GM15510 (cell line): ENCODE measurements around the gene ASB17.

Experiments
- POLR2A ChIP-seq: IDR thresholded peaks from 3 replicates; pipeline ENCODE4 v1.6.1; 2011; ENCODE audit warnings: borderline replicate concordance; ENCODE audit not compliant: insufficient read length; ENCODE audit errors: extremely low read depth

The ASB17 gene, protein sequence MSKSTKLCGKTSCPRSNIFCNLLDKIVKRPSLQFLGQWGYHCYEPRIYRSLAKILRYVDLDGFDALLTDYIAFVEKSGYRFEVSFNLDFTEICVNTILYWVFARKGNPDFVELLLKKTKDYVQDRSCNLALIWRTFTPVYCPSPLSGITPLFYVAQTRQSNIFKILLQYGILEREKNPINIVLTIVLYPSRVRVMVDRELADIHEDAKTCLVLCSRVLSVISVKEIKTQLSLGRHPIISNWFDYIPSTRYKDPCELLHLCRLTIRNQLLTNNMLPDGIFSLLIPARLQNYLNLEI

DNA sequence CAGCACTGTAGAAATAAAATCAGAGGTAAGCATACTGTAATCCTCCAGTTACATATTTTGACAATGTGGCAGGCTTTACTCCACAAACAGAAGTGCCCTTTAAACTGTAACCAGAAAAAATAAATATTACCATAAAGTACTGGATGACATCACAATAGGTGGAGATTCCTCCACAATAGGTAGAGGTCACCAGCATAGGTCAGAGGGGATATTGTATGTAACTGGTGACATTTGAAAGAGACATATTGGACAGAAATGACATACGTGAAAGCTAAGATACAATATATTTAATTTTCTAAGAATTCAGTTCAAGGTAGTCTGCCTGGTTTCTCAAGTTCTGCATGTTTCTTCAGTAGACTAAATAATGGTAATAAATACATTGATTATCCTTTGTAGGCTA lies at the start of gene ASB17:
TSS of gene ASB17 (minus strand) at position 101 of the 400 bp plus-strand sequence. CDS start 113 bp downstream, outside the sequence.
- TF ChIP-seq POLR2A: no peak

DNA sequence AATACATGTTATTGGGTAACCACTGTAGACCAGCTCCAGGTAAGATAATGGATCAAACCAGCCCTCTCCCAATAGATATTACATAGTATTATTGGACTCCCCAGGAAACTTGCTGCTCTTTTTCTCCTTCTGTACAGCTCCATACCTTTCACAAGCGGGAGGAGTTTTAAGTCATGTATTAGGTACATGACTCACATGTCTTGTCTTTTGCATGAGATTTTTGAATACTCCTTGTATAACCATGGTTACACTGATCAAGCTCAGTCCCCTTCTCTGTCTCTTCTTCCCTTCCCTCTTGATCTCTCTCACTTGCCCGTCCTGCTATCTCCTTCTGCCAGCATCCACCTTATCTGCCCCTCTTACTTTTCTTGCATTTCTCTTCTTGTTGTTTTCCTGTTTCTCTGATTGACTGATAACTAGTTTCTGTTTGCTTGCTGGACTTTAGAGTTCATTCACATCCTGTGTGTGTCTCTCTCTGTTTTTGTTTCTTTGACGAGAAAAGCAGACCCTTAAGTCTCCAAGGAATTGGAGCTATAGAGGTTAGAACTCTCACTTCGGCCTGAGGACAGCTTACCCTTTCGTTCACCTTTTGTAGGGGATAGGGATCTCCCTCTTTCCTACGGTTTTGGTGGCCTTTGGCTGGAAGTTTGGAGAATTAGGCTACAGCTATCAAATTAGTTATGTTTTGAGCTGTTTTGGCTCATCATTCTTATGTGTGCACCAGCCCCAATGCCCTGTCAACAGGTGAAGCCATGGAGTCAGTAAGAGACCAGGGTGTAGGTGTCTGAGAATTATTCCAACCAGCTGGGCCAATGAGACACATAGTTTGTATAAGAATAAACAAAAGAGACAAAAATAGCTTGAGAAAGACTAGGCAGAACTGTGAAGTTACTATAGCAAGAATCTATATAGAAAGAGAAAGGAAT lies 49.0 kb upstream of the ASB17 start:
- TF ChIP-seq POLR2A: no peak

DNA sequence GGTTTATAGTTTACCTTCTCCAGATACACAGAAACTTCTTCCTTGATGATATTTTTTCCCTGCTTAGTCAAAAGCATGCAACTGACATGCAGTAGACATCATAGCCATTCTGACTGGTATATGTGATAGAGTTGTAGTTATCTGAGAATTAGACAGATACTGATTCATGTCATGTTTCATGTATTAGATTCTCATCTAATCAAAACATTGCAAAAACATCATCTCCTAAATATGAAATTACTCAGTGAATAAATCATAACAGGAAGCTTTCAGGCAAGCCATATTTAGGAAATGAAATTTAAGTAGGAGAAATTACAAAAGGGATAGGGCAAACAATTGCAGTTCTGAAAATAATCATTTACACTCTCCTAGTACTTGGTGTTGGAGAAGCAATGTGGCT lies 38.4 kb upstream of the ASB17 start:
- TF ChIP-seq POLR2A: no peak

DNA sequence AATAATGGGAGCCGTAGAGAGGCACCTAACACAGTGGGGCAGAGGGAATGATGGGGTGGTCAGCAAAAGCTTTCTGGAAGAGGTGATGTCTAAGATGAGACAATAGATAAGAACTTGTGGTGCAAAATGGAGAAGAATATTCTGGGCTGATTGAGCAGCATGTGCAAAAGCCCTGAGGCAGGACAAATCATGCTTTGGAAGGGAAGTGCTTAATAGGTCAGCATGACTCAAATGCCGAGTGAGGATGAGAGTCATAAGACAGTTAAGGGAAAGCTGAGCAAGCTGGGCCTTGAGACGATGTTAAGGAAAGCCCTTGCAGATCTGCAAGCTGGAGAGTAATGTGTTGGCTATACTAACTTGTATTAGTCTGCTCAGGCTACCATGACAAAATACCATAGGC lies 37.3 kb upstream of the ASB17 start:
- TF ChIP-seq POLR2A: no peak

DNA sequence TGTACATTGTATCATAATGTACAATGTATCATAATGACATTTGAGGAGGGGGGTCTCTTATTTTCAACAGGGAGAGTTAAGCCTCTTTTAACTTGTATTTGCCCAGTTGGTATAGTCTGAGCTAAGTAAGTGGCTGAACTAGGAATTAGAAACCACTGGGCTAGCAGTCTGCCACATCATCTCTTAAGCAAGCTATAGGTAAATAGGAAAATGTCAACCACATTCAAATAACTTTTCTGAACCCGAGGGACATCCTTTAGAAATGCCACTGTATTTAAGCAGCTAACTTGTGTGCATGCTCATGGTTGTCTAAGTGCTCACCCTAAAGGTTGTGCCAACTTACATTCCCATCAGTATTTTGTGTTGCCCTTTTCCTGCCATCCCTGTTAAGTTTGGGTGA lies 35.5 kb upstream of the ASB17 start:
- no peak for TF ChIP-seq POLR2A

DNA sequence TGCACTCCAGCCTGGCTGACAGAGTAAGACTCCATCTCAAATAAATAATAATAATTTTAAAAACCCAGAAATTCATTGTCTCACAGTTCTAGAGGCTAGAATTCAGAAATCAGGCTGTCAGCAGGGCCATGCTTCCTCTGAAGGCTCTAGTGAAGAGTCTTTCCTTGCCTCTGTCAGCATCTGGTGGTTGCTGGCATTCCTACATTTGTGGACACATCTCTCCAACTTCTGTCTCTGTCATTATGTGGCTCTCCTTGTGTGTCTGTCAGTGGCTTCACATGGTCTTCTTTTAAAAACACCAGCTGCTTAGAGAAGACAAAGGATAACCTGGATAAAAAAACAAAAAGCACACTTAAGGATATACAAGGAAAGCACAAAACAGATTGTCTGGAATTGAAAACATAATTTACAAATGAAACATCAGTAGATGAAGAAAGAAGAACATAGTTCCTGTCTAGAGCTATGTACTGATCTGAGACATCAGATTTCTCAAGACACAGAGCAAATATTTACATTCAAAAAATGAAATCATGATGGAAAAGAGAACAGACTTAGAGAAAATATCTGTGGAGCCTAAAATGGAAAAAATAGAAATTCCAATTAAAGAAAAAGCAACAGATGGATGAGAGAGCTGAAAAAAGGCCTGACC lies 32.7 kb upstream of the ASB17 start:
- no peak for TF ChIP-seq POLR2A

DNA sequence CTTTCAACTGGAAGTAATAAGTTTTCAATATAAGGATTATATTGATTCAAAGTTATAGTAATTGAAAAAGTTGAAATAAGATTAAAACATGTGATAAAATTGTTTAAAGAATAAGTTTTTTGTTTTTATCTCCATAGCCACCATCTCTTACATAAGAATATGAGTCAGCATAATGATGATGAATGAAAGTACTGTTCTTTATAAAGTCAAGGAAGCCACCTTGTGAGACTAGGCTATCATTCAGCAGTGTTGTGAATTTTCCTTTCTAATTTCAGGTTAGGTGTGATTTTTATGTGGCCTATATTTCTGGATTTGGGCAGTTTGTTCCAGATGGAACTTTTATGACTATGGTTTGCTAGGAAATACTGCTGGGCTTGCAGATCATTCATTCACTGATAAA lies 22.4 kb upstream of the ASB17 start:
- TF ChIP-seq POLR2A: no peak

DNA sequence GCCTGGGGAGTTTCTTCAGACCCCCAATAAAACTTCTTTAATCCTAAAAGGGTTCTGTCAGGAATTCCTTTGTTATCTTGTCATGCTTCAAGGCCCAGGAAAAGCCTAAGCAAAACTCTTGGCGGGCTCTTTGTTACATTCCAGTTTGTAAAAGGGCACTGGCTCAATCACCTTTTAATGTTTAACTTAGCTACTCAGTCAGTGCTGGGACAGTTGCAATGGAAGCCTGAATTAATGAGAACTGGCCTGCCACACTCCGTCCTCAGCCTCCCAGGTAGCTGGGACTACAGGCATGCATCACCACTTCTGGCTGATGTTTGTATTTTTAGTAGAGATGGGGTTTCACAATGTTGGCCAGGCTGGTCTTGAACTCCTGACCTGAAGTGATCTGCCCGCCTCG lies 21.3 kb upstream of the ASB17 start:
- TF ChIP-seq POLR2A: no peak

DNA sequence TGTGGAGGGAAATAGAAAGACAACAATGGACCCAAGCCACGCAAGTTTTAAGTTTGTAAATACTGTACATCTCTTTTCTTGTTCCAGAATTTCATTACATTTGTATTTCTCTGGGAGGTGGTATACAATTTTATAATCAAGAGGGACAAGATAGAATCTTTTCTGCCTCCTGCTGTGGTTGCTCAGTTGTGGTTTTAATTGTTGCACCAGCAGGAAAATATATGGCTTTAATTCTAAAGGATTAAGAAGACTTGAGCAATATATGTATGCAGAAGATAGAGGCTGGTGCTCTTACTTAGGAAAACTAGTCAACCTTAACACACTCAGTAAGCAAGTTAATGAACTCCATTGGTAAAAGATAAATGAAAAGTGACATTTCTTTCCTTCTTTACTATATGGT lies 19.8 kb upstream of the ASB17 start:
- TF ChIP-seq POLR2A: no peak

DNA sequence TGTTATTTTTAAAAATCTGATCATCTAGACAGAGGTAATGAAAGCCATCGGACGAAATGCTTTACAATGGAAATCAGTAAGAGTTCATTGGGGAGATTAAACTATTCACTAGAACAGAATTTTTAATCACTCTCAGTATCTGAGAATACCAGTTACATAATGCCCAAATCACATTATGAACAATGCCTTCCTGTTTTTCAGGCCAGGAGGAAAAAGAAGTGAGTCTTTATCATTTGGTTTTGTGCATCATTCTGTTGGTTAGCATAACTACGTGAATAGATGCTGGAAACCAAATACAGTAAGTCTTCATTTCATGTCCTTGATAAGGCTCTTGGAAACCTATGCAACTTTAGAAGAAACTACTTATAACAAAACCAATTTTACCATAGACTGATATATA lies 18.0 kb upstream of the ASB17 start:
- TF ChIP-seq POLR2A: no peak

DNA sequence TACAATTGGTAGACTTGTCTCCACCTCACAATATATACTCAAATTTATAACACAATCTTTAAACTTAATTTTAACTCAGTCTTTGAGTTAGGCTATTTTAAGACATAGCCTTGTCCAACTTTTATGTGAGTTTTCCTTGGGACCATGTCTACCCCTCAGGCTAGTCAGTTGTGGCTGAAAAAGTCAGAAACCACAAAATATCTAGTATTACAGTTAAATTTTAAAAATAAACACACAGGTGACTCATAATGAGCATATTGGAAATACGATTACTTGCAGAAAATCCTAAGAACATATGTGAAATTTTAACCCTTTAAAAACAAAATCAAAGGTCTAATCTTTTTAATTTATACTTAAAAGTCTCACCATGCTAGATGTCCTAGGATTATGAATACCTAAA lies 4.8 kb upstream of the ASB17 start:
- no peak for TF ChIP-seq POLR2A

DNA sequence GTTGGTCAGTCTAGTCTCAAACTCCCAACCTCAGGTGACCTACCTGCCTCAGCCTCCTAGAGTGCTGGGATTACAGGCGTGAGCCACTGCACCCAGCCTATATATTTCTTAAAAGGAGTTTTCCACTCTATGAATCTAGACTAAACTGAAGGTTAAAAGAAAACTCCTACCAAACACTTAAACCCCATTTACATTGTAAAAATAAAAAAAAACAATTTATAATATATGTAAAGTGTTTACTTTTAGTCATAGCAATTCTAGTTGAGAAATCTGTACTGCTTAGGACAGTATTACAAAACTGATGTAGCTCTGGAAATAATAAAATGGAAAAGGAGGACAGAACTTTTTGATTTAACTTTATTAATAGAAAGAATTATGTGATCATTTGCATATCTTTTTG lies 9.5 kb downstream of the ASB17 start:
- TF ChIP-seq POLR2A: no peak

DNA sequence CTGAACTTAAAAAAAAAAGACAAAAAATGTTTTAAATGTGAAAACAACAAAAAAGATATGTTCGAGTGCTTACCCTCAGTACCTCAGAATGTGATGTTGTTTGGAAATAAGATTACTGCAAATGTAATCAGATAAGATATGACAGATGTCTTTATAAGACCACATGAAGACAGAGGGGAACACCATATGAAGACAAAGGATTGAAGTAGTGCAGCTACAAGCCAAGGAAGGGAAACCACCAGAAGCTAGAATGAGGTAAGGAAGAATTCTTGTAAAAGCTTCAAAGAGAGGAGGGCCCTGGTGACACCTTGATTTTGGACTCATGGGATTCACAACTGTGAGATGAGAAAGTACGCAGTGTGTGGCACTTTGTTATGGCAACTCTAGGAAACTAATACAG lies 15.4 kb downstream of the ASB17 start:
- no peak for TF ChIP-seq POLR2A

DNA sequence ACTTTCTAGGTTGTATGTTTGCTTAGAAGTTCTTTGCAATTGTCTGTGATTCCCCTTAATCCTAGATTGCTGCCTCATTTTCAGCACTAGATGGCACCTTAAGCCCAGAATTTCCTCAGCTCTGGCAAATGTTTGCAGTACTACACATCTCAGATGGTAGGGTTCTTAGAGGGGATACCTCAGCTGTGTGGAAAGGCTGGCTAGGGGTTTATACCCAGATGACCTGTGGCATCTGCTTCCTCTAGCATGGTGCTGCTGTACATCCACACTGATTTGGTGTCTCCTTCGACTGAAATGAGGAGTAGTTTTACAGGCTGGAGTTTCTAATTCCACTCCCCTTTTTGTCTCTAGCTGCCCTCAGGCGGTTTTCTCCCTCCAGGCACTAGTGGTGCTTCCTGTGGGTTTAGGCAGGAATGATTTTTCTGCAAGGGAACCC lies 23.5 kb downstream of the ASB17 start:
- TF ChIP-seq POLR2A: no peak

DNA sequence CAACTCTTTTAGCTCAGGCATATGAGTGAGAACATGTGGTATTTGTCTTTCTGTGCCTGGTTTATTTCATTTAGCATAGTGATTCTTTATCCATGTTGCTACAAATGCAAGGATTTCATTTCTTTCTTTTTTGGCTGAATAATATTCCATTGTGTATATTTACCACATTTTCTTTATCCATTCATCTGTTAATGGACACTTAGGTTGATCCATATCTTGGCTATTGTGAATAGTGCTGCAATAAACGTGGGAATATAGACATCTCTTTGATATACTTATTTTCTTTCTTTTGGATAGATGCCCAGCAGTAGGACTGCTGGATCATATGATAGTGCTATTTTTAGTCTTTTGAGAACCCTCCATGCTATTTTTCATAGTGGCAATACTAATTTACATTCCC lies 30.8 kb downstream of the ASB17 start:
- TF ChIP-seq POLR2A: no peak
